ENCODE results near the gene SREBF2.

The SREBF2 gene

GRCh38 chr22:41842996-41843970, 10.4 kb downstream of the SREBF2 start:
- Histone ChIP-seq H3K4me3 (replicated peaks; ENCODE audit: insufficient read depth, low read length) (no peak overlapping the region), H3K27ac (replicated peaks) (peak overlapping the region; percentile 13), H3K27me3 (ENCODE audit: insufficient read depth, poor library complexity, severe bottlenecking) (no peaks in the 10 kb centered on the region)
- no peak for DNase-seq (ENCODE audit: low read depth in 1 of 2, low spot score in 1 of 2)
- no peak for TF ChIP-seq REST (IDR thresholded peaks at IDR 0.05; ENCODE audit: insufficient replicate concordance, low read depth)
- no peak for TF ChIP-seq POLR2AphosphoS5 (IDR thresholded peaks at IDR 0.05; ENCODE audit: low read depth)
- TF ChIP-seq SPI1 (IDR thresholded peaks at IDR 0.05; ENCODE audit: borderline replicate concordance, low read depth) = no peak
- TF ChIP-seq GABPA (IDR thresholded peaks at IDR 0.05; ENCODE audit: low read depth) = no peak
- no peak for TF ChIP-seq CTCF (IDR thresholded peaks at IDR 0.05; ENCODE audit: insufficient read depth, low read length)

GRCh38 chr22:41844036-41844435, 11.1 kb downstream of the SREBF2 start:
- TF ChIP-seq CTCF (IDR thresholded peaks at IDR 0.05; ENCODE audit: insufficient read depth, low read length) (no peak), SPI1 (IDR thresholded peaks at IDR 0.05; ENCODE audit: borderline replicate concordance, low read depth) (peak; percentile 80; the same call in 1 of the 2 replicates)
- H3K27me3 ChIP-seq (ENCODE audit: insufficient read depth, poor library complexity, severe bottlenecking) = no peaks in the 10 kb centered on the region
- no peak overlapping the region for H3K4me3 ChIP-seq (replicated peaks; ENCODE audit: insufficient read depth, low read length)
- peak in 1 of 2 experiments; percentile 54 for DNase-seq (ENCODE audit: low read depth in 1 of 2, low spot score in 1 of 2)
- peak overlapping the region; percentile 13 for H3K27ac ChIP-seq (replicated peaks)

GRCh38 chr22:41844513-41844912, 11.6 kb downstream of the SREBF2 start:
- Histone ChIP-seq H3K27me3 (ENCODE audit: insufficient read depth, poor library complexity, severe bottlenecking) (no peaks in the 10 kb centered on the region), H3K27ac (replicated peaks) (peak overlapping the region; percentile 13; the same call in 1 of the 2 replicates), H3K4me3 (replicated peaks; ENCODE audit: insufficient read depth, low read length) (no peak overlapping the region)
- no peak for TF ChIP-seq REST (IDR thresholded peaks at IDR 0.05; ENCODE audit: insufficient replicate concordance, low read depth)
- TF ChIP-seq CTCF (IDR thresholded peaks at IDR 0.05; ENCODE audit: insufficient read depth, low read length) = no peak
- no peak for TF ChIP-seq POLR2AphosphoS5 (IDR thresholded peaks at IDR 0.05; ENCODE audit: low read depth)
- TF ChIP-seq GABPA (IDR thresholded peaks at IDR 0.05; ENCODE audit: low read depth) = no peak
- no peak for TF ChIP-seq SPI1 (IDR thresholded peaks at IDR 0.05; ENCODE audit: borderline replicate concordance, low read depth)
- DNase-seq (ENCODE audit: low read depth in 1 of 2, low spot score in 1 of 2) = no peak

Data from HL-60 (cell line).